HepG2 (cell line): ENCODE data around the gene MFF. TPM values are rescaled to one million over a fixed set of nuclear protein-coding genes. Genes with fewer than 3 reads are reported as not detected.
A peak's percentile ranks its signal among the peaks of the same experiment; 100 is the strongest.

Experiments
- ATF4 ChIP-seq, 2 experiments: fragments of 450-650 bp in 1 of 2; sonication (generic) in 1 of 2; formaldehyde crosslinking; IDR thresholded peaks; 2 replicates each; pipeline versions ENCODE4 v1.5.0 to v1.8.0; 2020 to 2022; ENCODE audit warnings: mild to moderate bottlenecking in 1 of 2, missing genetic modification reagents in 1 of 2
- DNMT3B ChIP-seq: conservative IDR thresholded peaks from 2 replicates; pipeline ENCODE4 v1.6.1; 2016; ENCODE audit warnings: missing biosample characterization, control low read depth
- DRAP1 ChIP-seq: IDR thresholded peaks from 2 replicates; pipeline ENCODE4 v1.6.1; 2016; ENCODE audit warnings: missing genetic modification reagents, missing compliant biosample characterization
- E2F5 ChIP-seq: sonication (generic); formaldehyde crosslinking; conservative IDR thresholded peaks from 2 replicates; pipeline ENCODE4 v1.4.0; 2020; ENCODE audit warnings: missing genetic modification reagents
- GMEB1 ChIP-seq: sonication (generic); formaldehyde crosslinking; IDR thresholded peaks from 2 replicates; pipeline ENCODE4 v1.5.1; 2020; ENCODE audit warnings: missing genetic modification reagents, mild to moderate bottlenecking, borderline replicate concordance
- IKZF5 ChIP-seq: IDR thresholded peaks from 2 replicates; pipeline ENCODE4 v1.6.1; 2018; ENCODE audit warnings: missing genetic modification reagents, mild to moderate bottlenecking, missing compliant biosample characterization
- JUNB ChIP-seq: sonication (generic); formaldehyde crosslinking; IDR thresholded peaks from 2 replicates; pipeline ENCODE4 v1.8.0; 2022; ENCODE audit warnings: missing genetic modification reagents, mild to moderate bottlenecking, borderline replicate concordance
- MNT ChIP-seq: fragments of 450-650 bp; IDR thresholded peaks from 2 replicates; pipeline ENCODE4 v1.6.1; 2016
- NBN ChIP-seq: fragments of 450-650 bp; conservative IDR thresholded peaks from 2 replicates; pipeline ENCODE4 v1.6.1; 2017
- NCOA5 ChIP-seq: sonication (generic); formaldehyde crosslinking; IDR thresholded peaks from 2 replicates; pipeline ENCODE4 v1.4.0; 2020; ENCODE audit warnings: missing genetic modification reagents
- NFE2L2 ChIP-seq: fragments of 150-350 bp; IDR thresholded peaks from 2 replicates; pipeline ENCODE4 v1.6.1; 2014; ENCODE audit warnings: low read length
- NFKB2 ChIP-seq: sonication (generic); formaldehyde crosslinking; IDR thresholded peaks from 2 replicates; pipeline ENCODE4 v1.4.0; 2020; ENCODE audit warnings: missing genetic modification reagents, borderline replicate concordance
- REL ChIP-seq: sonication (generic); formaldehyde crosslinking; conservative IDR thresholded peaks from 2 replicates; pipeline ENCODE4 v1.8.0; 2022; ENCODE audit warnings: mild to moderate bottlenecking, missing genetic modification reagents, moderate library complexity
- RXRB ChIP-seq: IDR thresholded peaks from 2 replicates; pipeline ENCODE4 v1.6.1; 2016; ENCODE audit warnings: borderline replicate concordance, missing genetic modification reagents, missing compliant biosample characterization
- THAP11 ChIP-seq: IDR thresholded peaks from 2 replicates; pipeline ENCODE4 v1.6.1; 2016; ENCODE audit warnings: missing biosample characterization, missing genetic modification reagents
- ZBTB33 ChIP-seq: sonication (generic); formaldehyde crosslinking; IDR thresholded peaks from 2 replicates; pipeline ENCODE4 v1.4.0; 2020; ENCODE audit warnings: missing genetic modification reagents
- ZFAT ChIP-seq: sonication (generic); formaldehyde crosslinking; conservative IDR thresholded peaks from 2 replicates; pipeline ENCODE4 v1.8.1; 2023; ENCODE audit warnings: missing genetic modification reagents, inconsistent platforms
- ZNF280B ChIP-seq: sonication (generic); formaldehyde crosslinking; IDR thresholded peaks from 2 replicates; pipeline ENCODE4 v1.5.0; 2020; ENCODE audit warnings: missing genetic modification reagents, mild to moderate bottlenecking, borderline replicate concordance
- ZNF367 ChIP-seq: sonication (generic); formaldehyde crosslinking; IDR thresholded peaks from 2 replicates; pipeline ENCODE4 v1.4.0; 2020; ENCODE audit warnings: missing genetic modification reagents, borderline replicate concordance
- ZNF564 ChIP-seq: sonication (generic); formaldehyde crosslinking; IDR thresholded peaks from 2 replicates; pipeline ENCODE4 v1.8.1; 2023; ENCODE audit warnings: mild to moderate bottlenecking, missing genetic modification reagents
- polyA plus RNA-seq, 8 experiments: library from polyadenylated mRNA; depleted of rRNA in 3 of 8; stranded (reverse) in 7 of 8; unstranded in 1 of 8; fragments of >200 nt; fragmentation: Illumina TruSeq in 4 of 8; extraction: Trizol in 4 of 8; gene quantifications; 2 replicates each; pipeline versions ENCODE4 v1.2.1 to v1.2.3, GENCODE V29; 2011 to 2016; ENCODE audit warnings: low read depth in 4 of 8, missing spikeins in 1 of 8, mixed read lengths in 1 of 8; ENCODE audit not compliant: insufficient read depth in 1 of 8
- total RNA-seq, 5 experiments: library from RNA; depleted of rRNA; stranded (reverse); fragments of >200 nt; fragmentation: Illumina TruSeq; extraction: Trizol; gene quantifications; 2 replicates each; pipeline ENCODE4 v1.2.3, GENCODE V29; 2016; ENCODE audit warnings: low read depth in 1 of 5

MFF gene
- total and polyA plus RNA-seq, 2 of the 13 experiments (the other 11 are each of a cell fraction or from before 2014, with no cell fraction given): 81.9 to 156 TPM

GRCh38 chr2:227339098-227339599 is 14.1 kb downstream of the MFF start (continued):
- TF ChIP-seq IKZF5: 0 out of 2 replicates have a peak, but pooled peaks have one; percentile 16
- TF ChIP-seq JUNB (CRISPR knock-in tag): no peak
- TF ChIP-seq ZBTB33 (CRISPR knock-in tag): no peak
- TF ChIP-seq ZNF280B (CRISPR knock-in tag): no peak
- no peak for TF ChIP-seq ZNF564
- TF ChIP-seq ATF4 (CRISPR knock-in tag; IDR thresholded peaks at IDR 0.05): no peak
- TF ChIP-seq GMEB1 (CRISPR knock-in tag): no peak
- peak; percentile 9; the same call in 1 of the 2 replicates for TF ChIP-seq RXRB (CRISPR knock-in tag)
- no peak for TF ChIP-seq NCOA5 (CRISPR knock-in tag)
- TF ChIP-seq THAP11 (CRISPR knock-in tag): no peak
- TF ChIP-seq DRAP1 (CRISPR knock-in tag): 0 out of 2 replicates have a peak, but pooled peaks have one; percentile 49
- TF ChIP-seq E2F5 (CRISPR knock-in tag): no peak
- no peak for TF ChIP-seq NFE2L2
- TF ChIP-seq ZFAT (CRISPR knock-in tag): no peak
- no peak for TF ChIP-seq ZNF367
- no peak for TF ChIP-seq NFKB2 (CRISPR knock-in tag)
- TF ChIP-seq REL (CRISPR knock-in tag): no peak
- TF ChIP-seq DNMT3B: 0 out of 2 replicates have a peak, but pooled peaks have one; percentile 44
- TF ChIP-seq MNT: no peak
- TF ChIP-seq NBN: no peak
